Measurements from ENCODE around the gene LSR. TPM values are rescaled to one million over a fixed set of nuclear protein-coding genes. Genes with fewer than 3 reads are reported as not detected.

Gene LSR
- total RNA-seq, 3 donors from 2014 or later = 3.7 to 37.5 (median 35.1) TPM

- DNase-seq (ENCODE audit: low spot score in 2 of 2) = no peak
- Histone ChIP-seq H3K27me3 (peaks cover 0 to 11% of the 10 kb centered on the region in 2 donors), H3K9me3 (no peaks in the 10 kb centered on the region), H3K27ac (no peak overlapping the region), H3K4me1 (no peaks in the 10 kb centered on the region), H3K36me3 (no peaks in the 10 kb centered on the region), H3K4me3 (no peak overlapping the region)
- intact Hi-C loops (cut with DNase I; ENCODE audit: low total_unique reads) = no loop called here
- TF ChIP-seq POLR2AphosphoS5 (IDR thresholded peaks at IDR 0.05) = no peak
- no peak for TF ChIP-seq CTCF (IDR thresholded peaks at IDR 0.05)
- TF ChIP-seq POLR2A (IDR thresholded peaks at IDR 0.05) = no peak
Measured at GRCh38 chr19:35292421-35293362, 43.9 kb downstream of the LSR start.

- Histone ChIP-seq H3K4me3 (no peak overlapping the region), H3K9me3 (no peaks in the 10 kb centered on the region), H3K4me1 (no peaks in the 10 kb centered on the region), H3K27me3 (peaks cover 0 to 11% of the 10 kb centered on the region in 2 donors), H3K36me3 (no peaks in the 10 kb centered on the region), H3K27ac (no peak overlapping the region)
- TF ChIP-seq POLR2AphosphoS5 (IDR thresholded peaks at IDR 0.05) = no peak
- TF ChIP-seq CTCF (IDR thresholded peaks at IDR 0.05) = no peak
- no peak for TF ChIP-seq POLR2A (IDR thresholded peaks at IDR 0.05)
- intact Hi-C loops (cut with DNase I; ENCODE audit: low total_unique reads) = no loop called here
- DNase-seq (ENCODE audit: low spot score in 2 of 2) = no peak
Measured at GRCh38 chr19:35293363-35293739, 44.5 kb downstream of the LSR start.

- intact Hi-C loops (cut with DNase I; ENCODE audit: low total_unique reads) = no loop called here
- TF ChIP-seq POLR2AphosphoS5 (IDR thresholded peaks at IDR 0.05) (no peak), CTCF (IDR thresholded peaks at IDR 0.05) (no peak), POLR2A (IDR thresholded peaks at IDR 0.05) (no peak)
- peaks cover 0 to 11% of the 10 kb centered on the region in 2 donors for H3K27me3 ChIP-seq
Measured at GRCh38 chr19:35293808-35294207, 45.0 kb downstream of the LSR start.

GRCh38 chr19:35294328-35294727 lies 45.5 kb downstream of the LSR start:
- H3K27ac ChIP-seq = no peak overlapping the region
- no peaks in the 10 kb centered on the region for H3K36me3 ChIP-seq
- peaks cover 0 to 11% of the 10 kb centered on the region in 2 donors for H3K27me3 ChIP-seq
- no peaks in the 10 kb centered on the region for H3K9me3 ChIP-seq
- intact Hi-C loops (cut with DNase I; ENCODE audit: low total_unique reads) = no loop called here
- TF ChIP-seq CTCF (IDR thresholded peaks at IDR 0.05) = no peak
- TF ChIP-seq POLR2AphosphoS5 (IDR thresholded peaks at IDR 0.05) = no peak
- TF ChIP-seq POLR2A (IDR thresholded peaks at IDR 0.05) = no peak
- no peaks in the 10 kb centered on the region for H3K4me1 ChIP-seq
- no peak overlapping the region for H3K4me3 ChIP-seq
- DNase-seq (ENCODE audit: low spot score in 2 of 2) = no peak

More at GRCh38 chr19:35293808-35294207, 45.0 kb downstream of the LSR start:
- H3K36me3 ChIP-seq = no peaks in the 10 kb centered on the region
- no peak for DNase-seq (ENCODE audit: low spot score in 2 of 2)
- no peaks in the 10 kb centered on the region for H3K4me1 ChIP-seq
- no peak overlapping the region for H3K27ac ChIP-seq
- H3K4me3 ChIP-seq = no peak overlapping the region
- no peaks in the 10 kb centered on the region for H3K9me3 ChIP-seq
